ENCODE data around the gene GPC1.
"Not testable (repeated sequence)": the region's sequence is repeated elsewhere in the genome, so short reads cannot be mapped to it uniquely, and the experiment has no call there.

Gene GPC1

GRCh38 chr2:240435457-240435947, at the start of gene GPC1:
Gene GPC1, plus strand, starts transcription at chr2:240435663. Its CDS starts 256 bp downstream, at chr2:240435919.
- DNase-seq = no peak

- DNase-seq = no peak
Observed at GRCh38 chr2:240386326-240386725, 49.1 kb upstream of the GPC1 start.

- not testable (repeated sequence) for DNase-seq
Observed at GRCh38 chr2:240386743-240387142, 48.7 kb upstream of the GPC1 start.

GRCh38 chr2:240387325-240387668, 48.2 kb upstream of the GPC1 start:
- DNase-seq = no peak

GRCh38 chr2:240387669-240388358, 47.6 kb upstream of the GPC1 start:
- DNase-seq = no peak

GRCh38 chr2:240388471-240389301, 46.8 kb upstream of the GPC1 start:
- DNase-seq = no peak

GRCh38 chr2:240389302-240389805, 46.1 kb upstream of the GPC1 start:
- DNase-seq = no peak

GRCh38 chr2:240390091-240391073, 45.1 kb upstream of the GPC1 start:
- DNase-seq = no peak

- DNase-seq = no peak
Observed at GRCh38 chr2:240391111-240392051, 44.1 kb upstream of the GPC1 start.

GRCh38 chr2:240392084-240392947, 43.1 kb upstream of the GPC1 start:
- no peak for DNase-seq

- no peak for DNase-seq
Observed at GRCh38 chr2:240392948-240393830, 42.3 kb upstream of the GPC1 start.

GRCh38 chr2:240393831-240394410, 41.5 kb upstream of the GPC1 start:
- DNase-seq = no peak

- DNase-seq = no peak
Observed at GRCh38 chr2:240394549-240394948, 40.9 kb upstream of the GPC1 start.

- DNase-seq = no peak
Observed at GRCh38 chr2:240395448-240395847, 40.0 kb upstream of the GPC1 start.

GRCh38 chr2:240395896-240396622, 39.4 kb upstream of the GPC1 start:
- DNase-seq = no peak

- DNase-seq = no peak
Observed at GRCh38 chr2:240396623-240397541, 38.6 kb upstream of the GPC1 start.

GRCh38 chr2:240397542-240397916, 37.9 kb upstream of the GPC1 start:
- DNase-seq = no peak
